Muscle layer of duodenum (tissue), 2 donors: ENCODE measurements around the gene HOXD9.

Experiments used
- H3K27ac ChIP-seq: one replicate; pipeline ENCODE4 v1.7.0; 2013; ENCODE audit warnings: mild to moderate bottlenecking, low read length
- H3K27me3 ChIP-seq: one replicate; pipeline ENCODE4 v1.7.0; 2013; ENCODE audit warnings: low read depth, mild to moderate bottlenecking, control low read depth, low read length
- H3K36me3 ChIP-seq, 2 donors: one replicate each; pipeline ENCODE4 v1.7.0; 2013; ENCODE audit warnings: low read length in 2 of 2, control low read depth in 1 of 2, mild to moderate bottlenecking in 1 of 2; ENCODE audit not compliant: insufficient read depth in 2 of 2, control insufficient read depth in 1 of 2
- H3K4me1 ChIP-seq, 2 donors: one replicate each; pipeline ENCODE4 v1.7.0; 2013; ENCODE audit warnings: low read length in 2 of 2, mild to moderate bottlenecking in 2 of 2, control low read depth in 1 of 2, moderate library complexity in 1 of 2; ENCODE audit not compliant: insufficient read depth in 2 of 2, control insufficient read depth in 1 of 2
- H3K4me3 ChIP-seq, 2 donors: one replicate each; pipeline ENCODE4 v1.7.0; 2013; ENCODE audit warnings: low read length in 2 of 2, low read depth in 1 of 2, mild to moderate bottlenecking in 1 of 2
- H3K9me3 ChIP-seq, 2 donors: one replicate each; pipeline ENCODE4 v1.7.0; 2013; ENCODE audit warnings: low read length in 2 of 2, control low read depth in 1 of 2, mild to moderate bottlenecking in 1 of 2; ENCODE audit not compliant: control insufficient read depth in 1 of 2
- donor health status: healthy.

The HOXD9 gene

DNA sequence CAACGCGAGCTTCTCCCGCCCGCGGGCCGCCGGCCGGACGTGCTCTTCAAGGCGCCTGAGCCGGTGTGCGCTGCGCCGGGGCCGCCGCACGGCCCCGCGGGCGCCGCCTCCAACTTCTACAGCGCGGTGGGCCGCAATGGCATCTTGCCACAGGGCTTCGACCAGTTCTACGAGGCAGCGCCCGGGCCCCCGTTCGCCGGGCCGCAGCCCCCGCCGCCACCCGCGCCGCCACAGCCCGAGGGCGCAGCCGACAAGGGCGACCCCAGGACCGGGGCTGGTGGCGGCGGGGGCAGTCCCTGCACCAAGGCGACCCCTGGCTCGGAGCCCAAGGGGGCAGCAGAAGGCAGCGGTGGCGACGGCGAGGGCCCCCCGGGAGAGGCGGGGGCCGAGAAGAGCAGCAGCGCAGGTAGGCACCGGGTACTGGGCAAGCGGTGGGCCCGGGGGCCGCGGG, 14.8 kb upstream of the HOXD9 start:
- H3K36me3 ChIP-seq, result no peaks in the 10 kb centered on the region
- peaks cover 0 to 48% of the 10 kb centered on the region in 2 donors for H3K4me1 ChIP-seq
- H3K4me3 ChIP-seq, result no peak overlapping the region
- no peak overlapping the region for H3K27ac ChIP-seq
- H3K9me3 ChIP-seq, result peaks cover 0 to 10% of the 10 kb centered on the region in 2 donors
- H3K27me3 ChIP-seq, result peaks cover 89% of the 10 kb centered on the region

- Histone ChIP-seq H3K36me3 (no peaks in the 10 kb centered on the region), H3K27me3 (peaks cover 89% of the 10 kb centered on the region), H3K27ac (no peak overlapping the region), H3K4me3 (no peak overlapping the region), H3K4me1 (peaks cover 0 to 39% of the 10 kb centered on the region in 2 donors), H3K9me3 (peaks cover 0 to 10% of the 10 kb centered on the region in 2 donors)
Observed at GRCh38 chr2:176109192-176109901, 13.2 kb upstream of the HOXD9 start.

GRCh38 chr2:176109946-176110345, 12.6 kb upstream of the HOXD9 start:
- Histone ChIP-seq H3K4me1 (peaks cover 0 to 33% of the 10 kb centered on the region in 2 donors), H3K27me3 (peaks cover 89% of the 10 kb centered on the region), H3K9me3 (peaks cover 0 to 10% of the 10 kb centered on the region in 2 donors), H3K27ac (no peak overlapping the region), H3K36me3 (no peaks in the 10 kb centered on the region), H3K4me3 (no peak overlapping the region)

DNA sequence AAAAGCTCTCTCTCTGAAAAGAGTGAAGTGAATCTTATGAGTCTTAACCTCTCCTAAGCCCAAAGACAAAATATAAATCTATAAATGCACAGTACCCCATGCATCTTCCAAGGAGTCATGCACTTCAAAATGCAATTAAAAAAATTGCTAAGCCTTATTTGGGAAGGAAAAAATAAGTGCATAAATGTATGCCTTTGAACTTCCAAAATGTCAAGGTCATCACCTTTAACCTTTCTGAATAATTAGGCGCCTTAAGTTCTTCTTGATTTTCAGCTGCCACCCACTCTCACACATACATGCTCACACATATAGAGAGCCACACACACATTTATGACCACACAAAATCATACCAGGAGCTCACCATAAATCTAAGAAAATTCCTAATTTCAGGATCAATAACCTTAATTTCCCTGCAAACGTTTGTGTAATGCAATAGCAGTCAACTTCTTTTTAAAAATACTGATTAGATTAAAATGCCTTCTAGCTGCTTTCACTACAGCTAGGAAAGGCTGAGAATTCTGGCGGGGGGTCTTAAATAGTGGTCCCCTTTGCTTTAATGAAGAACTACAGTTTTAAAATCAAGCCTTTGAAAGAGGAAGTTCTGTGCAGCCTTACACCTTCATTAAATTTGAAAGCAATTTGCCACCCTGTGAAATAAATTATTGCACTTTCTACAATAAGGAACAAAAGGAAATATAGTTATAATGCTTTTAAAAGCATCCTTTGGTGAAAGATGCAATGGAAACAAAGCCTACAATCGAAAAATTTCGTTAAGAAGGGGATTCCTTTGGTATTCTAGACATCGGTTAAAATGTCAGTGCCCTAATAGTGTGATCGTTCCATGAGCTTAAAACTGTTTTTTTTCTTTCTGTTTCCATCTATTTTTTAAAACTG, 11.9 kb upstream of the HOXD9 start:
- peaks cover 0 to 10% of the 10 kb centered on the region in 2 donors for H3K9me3 ChIP-seq
- H3K36me3 ChIP-seq, result no peaks in the 10 kb centered on the region
- peaks cover 86% of the 10 kb centered on the region for H3K27me3 ChIP-seq
- H3K4me3 ChIP-seq, result no peak overlapping the region
- no peak overlapping the region for H3K27ac ChIP-seq
- H3K4me1 ChIP-seq, result peaks cover 0 to 27% of the 10 kb centered on the region in 2 donors

DNA sequence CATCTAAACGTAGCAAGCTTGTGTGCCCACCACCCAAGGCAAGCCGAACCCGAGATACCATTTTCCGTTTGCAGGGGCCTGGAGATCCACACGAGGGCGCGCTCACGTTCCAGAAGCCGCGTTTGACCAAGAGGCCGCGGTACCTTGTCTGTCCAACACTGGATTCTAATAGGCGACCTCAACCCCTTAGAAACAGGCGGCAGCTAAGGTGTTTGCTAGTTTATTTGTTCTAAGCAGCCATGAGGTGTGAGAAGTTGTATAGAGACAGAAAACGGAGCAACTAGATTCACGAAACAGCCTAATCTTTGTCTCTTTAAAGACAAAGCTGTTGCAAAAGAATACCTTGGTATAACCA, 11.2 kb upstream of the HOXD9 start:
- H3K9me3 ChIP-seq, result peaks cover 0 to 10% of the 10 kb centered on the region in 2 donors
- no peaks in the 10 kb centered on the region for H3K36me3 ChIP-seq
- peaks cover 86% of the 10 kb centered on the region for H3K27me3 ChIP-seq
- no peak overlapping the region for H3K27ac ChIP-seq
- H3K4me3 ChIP-seq, result no peak overlapping the region
- peaks cover 0 to 32% of the 10 kb centered on the region in 2 donors for H3K4me1 ChIP-seq

GRCh38 chr2:176111846-176112374, 10.6 kb upstream of the HOXD9 start:
- Histone ChIP-seq H3K36me3 (no peaks in the 10 kb centered on the region), H3K4me3 (no peak overlapping the region), H3K27me3 (peaks cover 86% of the 10 kb centered on the region), H3K4me1 (peaks cover 0 to 30% of the 10 kb centered on the region in 2 donors), H3K9me3 (peaks cover 0 to 10% of the 10 kb centered on the region in 2 donors), H3K27ac (no peak overlapping the region)

DNA sequence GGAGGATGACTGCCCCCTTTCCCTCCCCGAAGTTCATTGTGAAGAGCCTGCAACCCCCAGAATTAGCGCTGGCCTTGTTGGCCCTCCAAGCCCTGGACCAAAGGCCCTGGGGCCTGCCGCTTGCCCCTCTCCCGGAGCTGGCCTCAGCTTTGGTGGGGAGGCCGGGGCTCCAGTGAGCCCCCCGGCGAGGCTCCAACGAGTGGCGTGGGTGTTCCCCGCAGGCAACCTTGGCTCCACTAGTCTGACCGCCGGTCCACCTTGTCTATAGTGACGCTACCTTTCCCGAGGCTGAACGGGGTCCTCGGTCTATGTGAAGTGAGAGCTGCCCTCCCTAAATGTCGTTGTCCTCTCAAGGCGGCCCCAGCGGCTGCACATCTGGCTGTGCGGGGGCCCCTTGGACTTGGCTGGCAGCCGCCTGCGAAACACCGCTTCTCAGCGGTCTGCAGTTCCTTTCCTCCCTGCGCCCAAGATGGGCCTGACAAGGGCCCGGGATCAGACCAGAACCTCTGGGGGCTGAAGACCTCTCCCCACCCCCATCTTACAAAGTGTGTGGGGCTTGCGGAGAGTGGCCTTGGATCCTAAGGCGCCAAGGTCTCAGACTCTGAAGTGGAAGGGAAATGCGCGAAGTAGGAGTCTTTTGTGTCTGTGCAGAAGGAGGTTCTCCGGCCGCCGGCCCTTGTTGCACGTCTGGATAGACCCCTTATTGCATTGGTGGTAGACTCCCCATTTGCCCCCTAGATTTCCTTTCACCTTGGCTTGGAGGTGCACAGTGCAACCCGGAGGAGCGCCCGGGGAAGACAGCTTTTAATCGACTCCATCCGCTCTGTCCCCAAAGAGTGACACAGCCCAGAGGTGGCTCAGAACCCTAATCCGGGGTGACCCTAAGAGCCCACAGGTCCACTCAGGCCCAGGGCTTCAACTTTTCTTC, 9.9 kb upstream of the HOXD9 start:
- Histone ChIP-seq H3K27me3 (peaks cover 89% of the 10 kb centered on the region), H3K36me3 (no peaks in the 10 kb centered on the region), H3K27ac (no peak overlapping the region), H3K4me3 (no peak overlapping the region), H3K9me3 (peaks cover 0 to 10% of the 10 kb centered on the region in 2 donors), H3K4me1 (peaks cover 0 to 24% of the 10 kb centered on the region in 2 donors)

GRCh38 chr2:176114120-176114929, 8.2 kb upstream of the HOXD9 start:
- Histone ChIP-seq H3K4me3 (no peak overlapping the region), H3K4me1 (peaks cover 0 to 18% of the 10 kb centered on the region in 2 donors), H3K27me3 (peaks cover 94% of the 10 kb centered on the region), H3K9me3 (peaks cover 2 to 10% of the 10 kb centered on the region in 2 donors), H3K27ac (no peak overlapping the region), H3K36me3 (no peaks in the 10 kb centered on the region)

DNA sequence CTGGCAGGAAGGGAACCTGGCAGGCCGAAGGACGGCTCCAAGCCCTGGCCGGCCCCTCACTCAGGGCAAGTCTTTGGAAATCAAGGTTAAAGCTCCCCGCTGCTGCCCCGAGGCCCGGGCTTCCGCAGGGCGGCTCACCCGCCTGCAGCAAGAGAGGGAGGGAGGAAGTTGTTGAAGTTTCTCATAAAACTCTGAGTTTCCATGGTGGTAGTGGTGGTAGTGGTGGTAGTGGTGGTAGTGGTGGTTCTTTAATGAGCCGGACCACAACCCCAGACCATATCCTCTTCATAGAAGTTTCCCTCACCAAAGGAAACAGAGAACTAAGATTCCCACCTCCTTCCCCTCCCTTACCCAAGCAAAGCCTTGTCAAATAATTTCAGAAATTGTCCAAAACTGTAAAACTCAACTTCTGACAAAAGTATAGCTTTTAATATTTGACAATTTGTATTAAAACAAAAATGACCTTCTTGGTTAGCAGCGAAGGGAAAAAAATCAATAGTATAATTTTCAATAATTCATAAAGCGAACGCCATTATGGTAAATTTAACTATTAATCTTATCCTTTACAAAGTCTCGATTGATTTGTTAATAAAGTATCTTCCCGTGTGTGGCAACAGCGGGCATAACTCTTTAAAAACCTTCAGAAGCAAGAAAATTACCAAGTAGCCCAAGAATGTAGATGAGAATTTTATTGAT, 7.4 kb upstream of the HOXD9 start:
- H3K27me3 ChIP-seq, result peaks cover 93% of the 10 kb centered on the region

More for the DNA sequence above, 7.4 kb upstream of the HOXD9 start:
- Histone ChIP-seq H3K4me3 (no peak overlapping the region), H3K9me3 (peaks cover 2 to 9% of the 10 kb centered on the region in 2 donors), H3K36me3 (no peaks in the 10 kb centered on the region), H3K27ac (no peak overlapping the region), H3K4me1 (peaks cover 0 to 18% of the 10 kb centered on the region in 2 donors)
